Astrocyte of the spinal cord (primary cell): ENCODE data around the gene TH.
"Not testable (repeated sequence)": the region's sequence is repeated elsewhere in the genome, so short reads cannot be mapped to it uniquely, and the experiment has no call there.

Source experiments
- DNase-seq: peaks from one replicate; pipeline ENCODE4 v3.0.0; 2011; ENCODE audit warnings: low read depth, low spot score
- H3K4me3 ChIP-seq: 2 replicates; pipeline ENCODE4 v1.5.1; 2011; ENCODE audit warnings: low read depth, mild to moderate bottlenecking, low read length, moderate library complexity
- CTCF ChIP-seq: IDR thresholded peaks from 2 replicates; pipeline ENCODE4 v1.5.1; 2012; ENCODE audit warnings: low read depth, mild to moderate bottlenecking, low read length, inconsistent platforms
- in situ Hi-C: cut with HindIII; loops from 2 replicates; pipeline ENCODE4 v1.10.0; 2017; ENCODE audit warnings: low sequenced_read_pairs

The TH gene

GRCh38 chr11:2178906-2179494 is 7.4 kb upstream of the TH start:
- in situ Hi-C loops: no loop called here
- peak; percentile 57 for DNase-seq

GRCh38 chr11:2178055-2178773 is 6.6 kb upstream of the TH start:
- H3K4me3 ChIP-seq, DNase-seq, in situ Hi-C loops: not testable (repeated sequence)

More at GRCh38 chr11:2178906-2179494, 7.4 kb upstream of the TH start:
- TF ChIP-seq CTCF: no peak
- no peak overlapping the region for H3K4me3 ChIP-seq

GRCh38 chr11:2177076-2177475 is 5.5 kb upstream of the TH start:
- DNase-seq: no peak
- in situ Hi-C loops: no loop called here
- H3K4me3 ChIP-seq: no peak overlapping the region
- no peak for TF ChIP-seq CTCF

GRCh38 chr11:2176389-2176900 is 4.8 kb upstream of the TH start:
- in situ Hi-C loops: no loop called here
- H3K4me3 ChIP-seq: no peak overlapping the region
- DNase-seq: no peak
- TF ChIP-seq CTCF: no peak

GRCh38 chr11:2175659-2176058 is 4.0 kb upstream of the TH start:
- TF ChIP-seq CTCF: no peak
- in situ Hi-C loops: no loop called here

GRCh38 chr11:2174361-2174760 is 2.7 kb upstream of the TH start:
- in situ Hi-C loops: no loop called here
- no peak overlapping the region for H3K4me3 ChIP-seq
- TF ChIP-seq CTCF: no peak
- no peak for DNase-seq

More at GRCh38 chr11:2175659-2176058, 4.0 kb upstream of the TH start:
- H3K4me3 ChIP-seq: no peak overlapping the region
- DNase-seq: peak; percentile 86

GRCh38 chr11:2173761-2174160 is 2.1 kb upstream of the TH start:
- no peak for DNase-seq
- in situ Hi-C loops: no loop called here
- no peak for TF ChIP-seq CTCF
- no peak overlapping the region for H3K4me3 ChIP-seq
